HPDE6-E6E7 (cell line): ENCODE measurements around the gene GFOD2.
"Not testable (repeated sequence)": the region's sequence is repeated elsewhere in the genome, so short reads cannot be mapped to it uniquely, and the experiment has no call there.

ENCODE experiments used
- DNase-seq: peaks from one replicate; pipeline ENCODE4 v3.0.0; 2011; ENCODE audit warnings: missing footprints; ENCODE audit errors: extremely low spot score

GFOD2 gene

DNA sequence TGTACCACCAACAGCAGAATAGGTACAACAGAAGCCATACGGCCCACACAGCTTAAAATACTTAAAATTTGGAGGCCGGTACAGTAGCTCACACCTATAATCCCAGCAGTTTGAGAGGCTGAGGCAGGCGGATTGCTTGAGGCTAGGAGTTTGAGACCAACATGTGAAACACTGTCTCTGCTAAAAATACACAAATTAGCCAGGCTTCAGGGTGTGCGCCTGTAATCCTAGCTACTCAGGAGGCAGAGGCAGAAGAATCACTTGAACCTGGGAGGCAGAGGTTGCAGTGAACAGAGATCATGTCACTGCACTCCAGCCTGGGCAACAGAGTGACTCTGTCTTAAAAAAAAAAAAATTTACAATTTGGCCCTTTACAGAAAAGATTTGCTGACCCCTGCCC, 17.0 kb downstream of the GFOD2 start:
- no peak for DNase-seq

DNA sequence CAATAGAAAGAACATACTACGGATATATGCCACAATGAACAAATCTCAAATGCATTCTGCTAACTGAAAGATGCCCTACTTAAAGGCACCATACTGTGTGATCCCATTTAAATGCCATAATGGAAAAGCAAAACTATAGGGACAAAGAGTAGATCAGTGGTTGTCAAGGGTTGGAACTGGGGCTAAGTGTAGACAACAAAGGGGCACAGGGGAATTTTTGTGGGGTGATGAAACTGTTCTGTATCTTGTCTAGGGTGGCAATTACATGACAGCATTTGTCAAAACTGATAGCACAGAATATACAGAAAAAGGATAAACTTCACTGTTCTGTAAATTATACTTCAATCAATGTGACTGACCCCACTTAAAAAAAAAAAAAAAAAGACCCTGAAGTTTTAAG, 17.7 kb downstream of the GFOD2 start:
- no peak for DNase-seq

DNA sequence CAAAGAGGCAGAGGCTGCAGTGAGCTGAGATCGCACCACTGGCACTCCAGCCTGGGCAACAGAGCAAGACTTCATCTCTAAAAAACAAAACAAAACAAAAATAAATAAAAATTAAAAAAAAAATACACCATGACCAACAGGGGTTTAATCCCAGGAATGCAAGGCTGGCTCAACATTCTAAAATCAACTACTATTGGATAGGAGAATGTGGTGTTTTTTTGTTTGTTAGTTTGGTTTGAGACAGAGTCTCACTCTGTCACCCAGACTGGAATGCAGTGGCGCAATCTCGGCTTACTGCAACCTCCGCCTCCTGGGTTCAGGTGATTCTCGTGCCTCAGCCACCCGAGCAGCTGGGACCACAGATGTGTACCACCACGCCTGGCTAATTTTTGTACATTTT, 19.9 kb downstream of the GFOD2 start:
- DNase-seq: no peak

DNA sequence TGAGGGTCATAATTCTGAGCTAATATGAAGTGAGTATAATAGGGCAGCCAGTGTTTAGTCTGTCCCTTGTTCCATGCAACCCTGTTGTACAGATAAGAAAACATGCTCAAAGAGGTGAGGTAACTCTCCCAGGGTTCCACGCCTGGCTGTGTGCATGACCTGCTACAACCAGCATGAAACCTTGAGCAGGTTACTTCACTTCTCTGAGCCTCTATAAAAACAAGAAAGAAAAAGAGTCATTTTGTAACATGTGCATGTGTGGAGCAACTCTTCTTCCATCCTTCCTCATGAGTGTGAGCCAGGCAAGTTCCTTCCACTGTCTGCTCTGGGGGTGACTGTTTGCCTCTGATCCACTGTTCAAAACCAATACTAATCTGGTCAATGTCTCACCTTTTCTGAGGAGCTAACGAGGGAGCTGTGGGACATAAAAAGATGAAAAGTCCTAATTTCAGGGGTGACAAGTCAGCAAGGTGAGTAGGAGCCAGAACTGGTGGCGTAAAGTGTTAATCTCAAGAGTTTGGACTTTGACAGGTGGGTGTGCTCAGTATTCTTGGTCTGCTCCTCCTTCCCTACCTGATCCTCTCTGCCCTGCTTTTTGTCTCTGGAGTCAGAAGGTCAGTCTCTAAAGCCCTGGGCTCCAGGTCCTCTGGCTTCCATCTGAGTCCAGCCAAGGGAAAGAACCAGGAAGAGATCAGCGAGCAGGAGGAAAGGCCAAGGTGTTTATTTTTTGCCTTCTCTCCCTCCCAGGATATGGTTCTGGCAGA, 21.5 kb downstream of the GFOD2 start:
- DNase-seq: no peak

DNA sequence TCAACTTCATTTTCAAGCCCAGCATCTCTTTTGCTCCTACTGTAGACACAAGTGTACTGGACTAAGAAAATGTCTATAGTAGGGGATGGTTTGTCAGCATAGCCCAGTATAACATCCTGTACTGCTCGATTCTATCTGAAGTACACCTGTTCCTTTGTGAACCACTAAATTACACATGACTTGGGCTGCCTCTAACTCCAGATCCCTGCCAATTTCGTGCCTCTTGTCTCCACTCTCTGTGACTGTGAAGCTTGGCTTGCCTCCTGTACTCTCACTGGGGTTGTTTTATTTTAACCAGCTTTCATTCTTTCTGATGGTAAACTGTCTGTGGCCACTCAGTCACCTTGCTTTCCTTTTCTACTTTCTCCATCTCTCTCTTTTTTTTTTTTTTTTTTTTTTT, 24.5 kb downstream of the GFOD2 start:
- no peak for DNase-seq

DNA sequence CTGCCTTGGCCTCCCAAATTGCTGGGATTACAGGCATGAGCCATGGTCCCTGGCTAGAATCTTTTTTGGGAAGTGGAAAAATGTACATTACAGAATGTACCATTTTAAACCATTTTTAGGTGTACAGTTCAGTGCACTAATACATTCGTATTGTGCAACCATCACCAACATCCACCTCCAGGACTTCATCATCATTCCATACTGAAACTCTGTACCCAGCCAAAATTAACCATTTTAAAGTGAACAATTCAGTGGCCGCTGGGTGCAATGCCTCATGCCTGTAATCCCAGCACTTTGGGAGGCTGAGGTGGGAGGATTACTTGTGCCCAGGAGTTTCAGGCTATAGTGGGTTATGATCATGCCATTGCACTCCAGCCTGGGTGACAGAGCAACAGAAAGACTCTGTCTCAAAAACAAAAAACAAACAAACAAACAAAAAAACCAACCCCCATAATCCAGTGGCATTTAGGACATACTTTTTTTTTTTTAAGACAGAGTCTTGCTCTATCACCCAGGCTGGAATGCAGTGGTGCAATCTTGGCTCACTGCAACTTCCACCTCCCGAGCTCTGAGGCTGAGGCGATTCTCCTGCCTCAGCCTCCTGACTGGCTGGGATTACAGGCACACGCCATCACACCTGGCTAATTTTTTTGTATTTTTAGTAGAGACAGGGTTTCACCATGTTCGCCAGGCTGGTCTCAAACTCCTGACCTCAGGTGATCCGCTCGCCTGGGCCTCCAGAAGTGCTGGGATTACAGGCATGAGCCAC, 25.4 kb downstream of the GFOD2 start:
- DNase-seq: not testable (repeated sequence)

DNA sequence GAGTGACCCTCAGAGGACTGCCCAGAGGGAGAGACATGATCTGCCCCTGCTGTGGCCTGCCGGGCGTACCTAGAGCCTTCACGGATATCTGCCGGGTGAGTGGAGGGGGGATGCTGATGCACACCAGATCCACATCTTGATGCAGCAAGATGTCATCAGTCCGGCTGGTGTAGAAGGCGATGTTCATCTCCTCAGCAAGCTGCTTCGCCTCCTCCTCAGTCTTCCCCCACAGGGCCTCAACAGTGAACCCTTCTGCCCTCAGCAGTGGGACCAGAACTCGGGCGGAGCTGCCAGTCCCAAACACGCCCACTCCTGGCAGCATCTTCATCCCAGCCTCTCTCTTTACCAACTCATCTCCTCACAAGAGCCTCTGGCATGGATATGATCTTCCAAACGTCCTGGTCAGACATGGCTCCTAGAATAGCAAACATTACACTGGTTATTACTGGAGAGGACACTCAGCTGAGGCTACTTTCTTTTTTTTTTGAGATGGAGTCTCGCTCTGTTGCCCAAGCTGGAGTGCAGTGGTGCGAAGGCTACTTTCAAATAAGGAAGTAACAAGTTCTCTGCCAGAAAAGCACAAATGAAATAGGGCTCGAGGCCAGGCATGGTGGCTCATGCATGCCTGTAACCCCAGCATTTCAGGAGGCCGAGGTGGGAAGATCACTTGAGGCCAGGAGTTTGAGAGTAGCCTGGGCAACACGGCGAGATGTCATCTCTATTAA, 33.6 kb downstream of the GFOD2 start:
- DNase-seq: no peak

DNA sequence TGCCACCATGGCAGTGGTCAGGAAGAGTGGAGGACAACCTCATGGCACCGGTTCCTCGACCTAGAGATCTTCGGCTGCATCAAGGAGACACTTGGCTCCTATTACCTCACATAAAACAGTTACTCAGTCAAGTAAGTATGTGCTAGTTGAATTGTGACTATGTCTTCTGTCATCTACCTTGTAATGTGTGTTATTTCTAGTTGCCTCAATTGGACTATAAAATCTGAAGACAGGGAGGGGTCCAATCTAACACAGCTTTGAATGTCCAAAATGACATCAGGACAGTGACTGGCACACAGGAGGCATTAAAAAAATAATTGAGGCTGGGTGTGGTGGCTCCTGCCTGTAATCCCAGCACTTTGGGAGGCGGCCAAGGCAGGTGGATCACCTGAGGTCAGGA, 35.3 kb downstream of the GFOD2 start:
- no peak for DNase-seq

DNA sequence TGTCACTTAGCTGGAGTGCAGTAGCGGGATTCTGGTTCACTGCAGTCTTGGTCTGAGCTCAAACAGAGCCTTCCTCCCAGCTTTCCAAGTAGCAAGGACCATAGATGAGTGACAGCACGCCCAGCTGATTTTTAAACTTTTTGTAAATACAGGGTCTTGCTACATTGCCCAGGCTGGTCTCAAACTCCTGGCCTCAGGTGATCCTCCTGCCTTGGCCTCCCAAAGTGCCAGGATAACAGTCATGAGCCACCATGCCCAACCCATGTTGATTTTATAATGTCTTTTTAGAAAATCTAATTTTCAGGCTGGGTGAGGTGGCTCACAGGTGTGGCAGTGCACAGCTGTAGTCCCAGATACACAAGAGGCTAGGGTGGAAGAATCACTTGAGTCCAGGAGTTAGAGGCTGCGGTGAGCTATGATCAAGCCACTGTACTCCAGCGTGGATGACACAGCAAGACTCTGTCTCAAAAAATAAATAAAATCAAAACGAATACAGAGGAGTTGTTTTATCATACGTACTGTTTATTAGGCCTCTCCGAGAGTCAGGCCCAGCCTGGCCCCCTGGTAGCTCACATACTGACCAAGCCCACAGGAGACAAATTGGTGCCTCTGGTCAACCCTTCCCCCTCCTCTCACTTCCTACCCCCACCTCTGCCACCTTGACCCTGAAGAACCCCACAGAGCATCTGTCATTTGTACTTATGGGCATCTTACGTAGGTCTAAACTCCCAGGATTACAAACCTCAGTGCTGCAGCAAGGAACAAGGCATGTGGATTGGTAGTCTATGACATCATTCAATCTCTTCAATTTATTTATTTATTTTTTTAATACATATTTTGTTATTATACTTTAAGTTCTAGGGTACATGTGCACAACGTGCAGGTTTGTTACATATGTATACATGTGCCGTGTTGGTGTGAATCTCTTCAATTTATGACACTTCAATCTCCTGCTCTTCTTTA, 38.9 kb downstream of the GFOD2 start:
- no peak for DNase-seq

DNA sequence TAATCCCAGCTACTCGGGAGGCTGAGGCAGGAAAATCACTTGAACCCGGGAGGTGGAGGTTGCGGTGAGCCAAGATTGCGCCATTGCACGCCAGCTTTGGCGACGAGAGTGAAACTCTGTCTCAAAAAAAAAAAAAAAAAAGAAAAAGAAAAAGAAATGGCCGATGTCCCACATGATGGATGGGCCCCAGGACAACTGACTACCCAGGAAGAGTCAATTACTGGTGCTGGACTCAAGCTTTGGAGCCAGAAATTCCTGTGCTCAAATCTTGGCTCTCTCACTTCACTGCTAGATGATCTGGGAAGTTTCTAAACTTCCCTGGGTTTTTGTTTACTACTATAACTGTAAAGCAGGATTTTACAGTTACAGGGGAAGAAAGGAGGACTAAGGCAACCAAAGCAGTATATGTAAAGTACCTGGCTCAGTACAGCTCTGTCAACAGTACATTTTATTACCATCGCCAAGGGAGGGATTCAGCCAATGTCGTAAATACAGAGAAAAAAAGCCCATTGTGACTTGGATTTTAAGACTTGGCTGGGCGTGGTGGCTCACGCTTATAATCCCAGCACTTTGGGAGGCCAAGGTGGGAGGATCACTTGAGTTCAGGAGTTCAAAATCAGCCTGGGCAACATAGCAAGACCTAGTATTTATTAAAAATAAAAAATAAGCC, 40.6 kb downstream of the GFOD2 start:
- DNase-seq: no peak

DNA sequence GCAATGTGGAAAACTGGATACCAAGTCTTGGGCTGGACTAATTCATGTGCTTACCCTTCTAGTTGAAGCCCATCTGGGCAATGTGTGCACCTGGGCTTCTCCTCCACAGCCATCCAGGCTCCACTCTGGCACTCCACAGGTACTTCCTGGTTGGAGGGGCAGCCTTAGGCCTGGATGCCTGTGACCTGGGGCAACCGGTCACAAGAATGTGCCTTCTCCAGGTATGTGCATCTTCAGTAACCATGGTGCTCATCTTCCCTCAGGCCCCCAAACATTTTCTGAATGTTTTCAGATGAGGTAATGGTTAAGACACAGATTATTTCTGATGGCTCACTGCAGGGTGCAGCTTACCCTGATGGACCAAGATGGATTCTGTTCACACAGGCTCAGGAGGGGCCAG, 41.4 kb downstream of the GFOD2 start:
- DNase-seq: no peak

DNA sequence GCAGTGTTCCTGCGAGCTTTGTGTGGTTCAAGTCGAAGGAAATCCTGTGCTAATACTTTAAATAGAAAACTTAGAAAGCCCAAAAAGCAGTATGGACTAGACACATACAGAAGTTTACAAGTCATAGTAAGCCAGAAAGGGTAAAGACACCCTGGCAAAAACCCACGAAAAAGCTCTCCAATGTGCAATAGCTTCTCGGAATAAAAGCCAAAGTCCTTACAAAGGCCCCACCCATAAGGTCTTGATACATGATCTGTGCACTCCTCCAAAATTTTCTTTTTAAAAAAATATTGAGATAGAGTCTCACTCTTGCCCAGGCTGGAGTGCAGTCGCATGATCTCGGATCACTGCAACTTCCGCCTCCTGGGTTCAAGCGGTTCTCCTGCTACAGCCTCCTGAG, 42.2 kb downstream of the GFOD2 start:
- DNase-seq: no peak

DNA sequence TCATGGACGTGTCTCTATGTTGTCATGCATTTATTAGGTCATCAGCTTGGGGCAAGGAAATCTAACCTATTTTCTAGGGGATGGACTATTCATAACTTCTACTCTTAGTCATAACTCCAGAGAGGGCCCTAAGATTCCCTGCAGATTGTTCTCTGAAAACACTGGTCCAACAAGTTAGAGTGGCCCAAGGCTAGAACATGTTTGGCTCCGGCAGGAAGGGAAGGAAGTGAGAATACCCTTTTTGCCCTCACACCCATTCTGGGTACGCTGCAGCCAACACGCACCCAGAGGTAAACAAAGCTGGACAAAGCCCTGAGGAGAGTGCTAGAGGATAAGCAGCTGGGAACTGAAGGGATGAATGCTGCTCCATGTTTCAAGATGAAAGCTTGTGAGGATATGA, 42.6 kb downstream of the GFOD2 start:
- DNase-seq: peak; percentile 77

DNA sequence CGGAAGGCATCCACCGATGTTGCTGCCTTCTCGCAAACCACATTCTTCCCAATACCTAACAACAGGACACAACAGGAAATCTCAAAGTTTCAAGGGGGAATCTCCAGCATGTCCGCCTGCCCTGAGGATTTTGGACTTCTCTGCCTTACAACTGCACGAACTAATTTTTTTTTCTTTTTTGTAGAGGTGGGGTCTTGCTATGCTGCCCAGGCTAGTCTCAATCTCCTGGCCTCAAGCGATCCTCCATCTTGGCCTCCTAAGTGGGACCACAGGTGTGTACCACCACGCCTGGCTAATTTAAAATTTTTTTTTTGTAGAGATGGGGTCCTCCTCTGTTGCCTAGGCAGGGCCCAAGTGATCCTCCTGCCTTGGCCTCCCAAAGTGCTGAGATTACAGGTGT, 43.1 kb downstream of the GFOD2 start:
- no peak for DNase-seq

DNA sequence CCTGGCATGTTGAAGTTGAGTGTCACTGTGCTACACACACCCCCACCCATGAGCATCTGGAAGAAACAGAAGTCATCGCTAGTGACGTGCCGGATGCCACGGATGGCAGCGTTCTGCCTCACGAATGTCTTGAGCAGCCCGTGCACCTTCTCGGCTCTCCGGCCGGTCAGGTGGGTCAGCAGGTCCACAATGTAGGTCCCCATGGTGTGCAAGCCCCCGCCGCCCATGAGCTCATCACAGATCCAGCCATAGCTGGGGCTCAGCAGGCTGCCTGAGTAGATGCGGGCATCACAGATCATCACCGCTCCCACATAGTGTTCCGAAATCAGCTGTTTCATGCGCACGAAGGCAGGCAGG, 43.6 kb downstream of the GFOD2 start:
- no peak for DNase-seq

DNA sequence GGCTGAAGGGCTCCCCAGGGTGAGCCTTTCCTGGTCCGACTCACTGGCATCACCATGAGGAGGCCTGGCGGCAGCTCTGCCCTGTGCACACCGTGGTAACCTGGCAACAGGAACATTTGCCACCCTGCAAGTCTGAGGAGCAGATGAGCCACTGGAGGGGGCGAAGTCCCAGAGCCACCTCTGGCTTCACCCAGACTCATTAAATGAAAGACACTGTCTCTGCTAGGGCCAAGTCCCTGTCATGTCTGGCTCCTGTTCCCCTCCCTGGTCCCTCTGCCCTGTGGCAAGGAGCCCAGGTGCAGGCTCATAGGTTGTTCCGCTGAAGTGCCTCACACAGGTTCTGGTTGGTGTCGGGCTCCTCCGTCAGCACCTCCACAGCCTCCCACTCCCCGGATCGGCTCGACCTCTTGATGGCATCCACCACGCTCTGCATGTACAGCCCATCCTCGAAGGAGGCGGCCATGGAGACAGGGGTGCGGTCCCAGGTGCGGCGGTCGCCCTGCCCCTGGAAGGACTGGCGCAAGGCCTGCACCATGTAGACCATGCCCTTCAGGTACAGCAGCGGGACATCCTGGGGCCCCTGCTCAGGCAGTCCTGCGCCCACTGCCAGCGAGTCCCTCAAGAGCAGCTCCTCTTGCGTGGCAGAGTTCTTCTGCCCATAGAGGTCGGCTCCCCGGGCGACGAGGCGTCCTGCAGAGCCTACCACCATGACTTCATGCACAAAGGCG, 44.1 kb downstream of the GFOD2 start:
- DNase-seq: no peak

DNA sequence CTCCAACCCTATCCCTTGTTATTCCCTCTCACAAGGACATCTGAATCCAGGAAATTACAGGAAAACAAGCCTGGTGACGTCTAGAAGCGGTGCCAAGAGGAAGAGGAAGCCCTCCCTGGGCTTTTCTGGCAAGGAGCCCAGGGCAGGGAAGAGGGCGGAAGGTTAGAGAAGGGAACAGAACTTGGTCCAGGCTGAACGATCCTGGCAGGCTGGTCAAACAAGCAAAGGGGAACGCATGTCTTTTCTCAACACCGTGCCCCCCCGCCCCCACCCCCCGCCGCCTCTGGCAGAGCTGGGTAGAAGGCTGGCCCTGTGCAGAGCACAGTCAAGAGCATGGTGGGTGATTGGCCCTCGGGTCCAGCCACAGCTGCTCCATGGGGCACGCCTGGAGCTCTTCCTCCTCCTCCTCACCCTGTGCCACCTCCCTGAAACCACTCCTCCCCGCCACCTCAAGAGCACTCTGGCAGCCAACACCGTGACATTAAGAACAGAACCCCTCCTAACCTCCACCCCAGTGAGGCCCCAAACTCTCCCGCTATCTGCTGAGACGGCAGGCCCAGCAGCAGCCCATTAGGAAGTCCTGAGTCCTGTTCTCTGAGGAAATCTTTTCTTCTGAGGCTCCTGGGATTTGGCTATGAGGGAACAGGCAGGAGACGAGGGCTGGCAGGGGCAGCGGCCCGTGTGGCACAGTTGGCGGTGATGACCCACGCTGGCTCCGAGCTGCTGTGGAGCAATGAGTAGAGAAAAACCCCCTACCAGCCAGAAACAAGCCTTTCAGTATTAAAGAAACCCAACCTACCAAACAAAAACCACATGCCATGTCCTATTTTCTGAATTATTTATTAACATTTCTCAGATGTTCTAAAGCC, 45.2 kb downstream of the GFOD2 start:
- no peak for DNase-seq

DNA sequence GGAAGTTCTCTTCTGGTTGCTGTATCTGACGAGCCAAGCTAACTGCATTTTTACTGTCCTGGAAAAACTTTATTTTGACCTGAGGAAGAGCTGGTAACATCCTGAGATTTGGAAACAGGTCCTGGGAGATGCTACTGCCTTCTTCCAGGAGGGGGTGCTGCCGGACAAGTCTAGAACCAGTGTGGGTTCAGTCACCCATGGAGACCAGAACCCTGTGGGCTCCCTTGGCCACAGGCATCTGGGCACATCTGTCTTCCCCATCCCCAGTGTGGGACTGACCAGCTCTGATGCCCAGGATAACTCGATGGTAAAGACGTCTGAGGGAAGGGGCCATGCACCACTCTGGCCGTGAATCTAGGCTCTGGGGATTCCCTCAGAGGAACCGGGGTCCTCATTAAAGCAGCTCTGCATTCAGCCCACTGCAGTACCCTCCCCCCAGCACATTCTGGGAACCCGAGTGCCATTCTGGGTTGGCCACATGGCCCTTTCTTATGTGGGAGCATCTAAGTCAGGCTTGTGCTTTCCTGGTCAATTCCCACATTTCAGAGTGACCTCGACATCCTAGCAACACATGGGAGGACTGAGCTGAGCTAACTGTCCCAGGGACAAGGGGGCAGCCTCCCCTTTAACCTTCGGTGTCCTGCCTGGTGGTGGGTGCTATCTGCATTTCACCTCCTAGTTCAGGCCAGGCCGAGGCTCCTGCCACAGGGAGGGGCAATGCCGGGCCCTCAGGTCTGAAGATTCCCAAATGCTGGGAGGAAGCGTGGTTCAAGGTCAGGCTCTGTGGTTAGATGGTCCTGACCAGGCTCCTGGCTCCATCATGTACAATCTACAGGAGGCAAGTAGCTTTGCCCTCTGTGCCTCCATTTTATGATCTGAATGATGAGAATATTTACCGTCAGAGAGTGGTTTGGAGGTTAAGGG, 46.1 kb downstream of the GFOD2 start:
- peak; percentile 79 for DNase-seq
